ENCODE data around the gene RNASE9.
"Not testable (repeated sequence)": the region's sequence is repeated elsewhere in the genome, so short reads cannot be mapped to it uniquely, and the experiment has no call there.

DNA sequence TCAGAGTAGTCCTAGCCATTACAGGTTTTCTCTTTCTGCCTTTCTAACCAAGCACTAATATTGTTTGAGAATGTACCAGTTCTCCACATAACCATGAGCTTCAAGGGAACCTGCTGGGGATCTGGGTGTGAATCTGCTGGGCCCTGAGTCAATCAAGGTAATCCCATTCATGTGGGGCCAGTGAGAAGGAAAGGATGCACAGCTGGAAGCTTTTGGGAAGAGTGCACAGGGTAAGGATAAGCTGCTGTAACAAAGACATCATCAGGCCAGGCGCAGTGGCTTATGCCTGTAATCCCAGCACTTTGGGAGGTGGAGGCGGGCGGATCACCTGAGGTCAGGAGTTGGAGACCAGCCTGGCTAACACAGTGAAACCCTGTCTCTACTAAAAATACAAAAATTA is 34.9 kb upstream of the RNASE9 start:
- TF ChIP-seq, protein P1, sequence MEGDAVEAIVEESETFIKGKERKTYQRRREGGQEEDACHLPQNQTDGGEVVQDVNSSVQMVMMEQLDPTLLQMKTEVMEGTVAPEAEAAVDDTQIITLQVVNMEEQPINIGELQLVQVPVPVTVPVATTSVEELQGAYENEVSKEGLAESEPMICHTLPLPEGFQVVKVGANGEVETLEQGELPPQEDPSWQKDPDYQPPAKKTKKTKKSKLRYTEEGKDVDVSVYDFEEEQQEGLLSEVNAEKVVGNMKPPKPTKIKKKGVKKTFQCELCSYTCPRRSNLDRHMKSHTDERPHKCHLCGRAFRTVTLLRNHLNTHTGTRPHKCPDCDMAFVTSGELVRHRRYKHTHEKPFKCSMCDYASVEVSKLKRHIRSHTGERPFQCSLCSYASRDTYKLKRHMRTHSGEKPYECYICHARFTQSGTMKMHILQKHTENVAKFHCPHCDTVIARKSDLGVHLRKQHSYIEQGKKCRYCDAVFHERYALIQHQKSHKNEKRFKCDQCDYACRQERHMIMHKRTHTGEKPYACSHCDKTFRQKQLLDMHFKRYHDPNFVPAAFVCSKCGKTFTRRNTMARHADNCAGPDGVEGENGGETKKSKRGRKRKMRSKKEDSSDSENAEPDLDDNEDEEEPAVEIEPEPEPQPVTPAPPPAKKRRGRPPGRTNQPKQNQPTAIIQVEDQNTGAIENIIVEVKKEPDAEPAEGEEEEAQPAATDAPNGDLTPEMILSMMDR (IDR thresholded peaks at IDR 0.05) = not testable (repeated sequence)
- TF ChIP-seq POLR2A (IDR thresholded peaks at IDR 0.05) = not testable (repeated sequence)

All from Peyer's patch (tissue), 4 donors.